H1 (cell line): ENCODE results near the gene CCDC30. TPM values are rescaled to one million over a fixed set of nuclear protein-coding genes. Genes with fewer than 3 reads are reported as not detected.

ENCODE experiments used
- CTCF ChIA-PET: fragments of 300-600 bp; sonication (Branson Sonifier 250); formaldehyde crosslinking; loops from one replicate; lab custom pipeline; 2021; ENCODE audit not compliant: partially characterized antibody; lab: Charles Lee
- POLR2A ChIA-PET: fragments of 300-600 bp; sonication (Branson Sonifier 250); formaldehyde crosslinking; loops from one replicate; lab custom pipeline; 2021; ENCODE audit warnings: inconsistent platforms; ENCODE audit not compliant: partially characterized antibody; lab: Charles Lee
- DNase-seq, 2 experiments: peaks; one replicate each; pipeline versions ENCODE4 v3.0.0 to v3.0.0-alpha.2; 2010 to 2022; ENCODE audit warnings: low spot score in 2 of 2, low read depth in 1 of 2, mixed read lengths in 1 of 2
- FAIRE-seq: peaks from 2 replicates; lab custom pipeline; 2011; peaks lifted over from hg19 to GRCh38; lab: Jason Lieb, UNC
- H2AFZ ChIP-seq: 2 replicates; pipeline ENCODE4 v1.8.1; 2012; ENCODE audit warnings: low read length, inconsistent platforms
- H2AK5ac ChIP-seq: 2 replicates; pipeline ENCODE4 v1.6.1; 2013; ENCODE audit warnings: low read depth, low read length
- H2BK120ac ChIP-seq: replicated peaks from 2 replicates; pipeline ENCODE3; 2013; ENCODE audit warnings: low read depth, low read length, inconsistent platforms
- H2BK12ac ChIP-seq: 2 replicates; pipeline ENCODE4 v1.6.1; 2013; ENCODE audit warnings: low read depth, low read length
- H2BK15ac ChIP-seq: 2 replicates; pipeline ENCODE4 v1.6.1; 2013; ENCODE audit warnings: low read length
- H2BK20ac ChIP-seq: 2 replicates; pipeline ENCODE4 v1.6.1; 2013; ENCODE audit warnings: low read length
- H2BK5ac ChIP-seq: 2 replicates; pipeline ENCODE4 v1.6.1; 2013; ENCODE audit warnings: low read depth, low read length
- H3K14ac ChIP-seq: 2 replicates; pipeline ENCODE4 v1.6.1; 2013; ENCODE audit warnings: inconsistent platforms; ENCODE audit not compliant: insufficient read length
- H3K18ac ChIP-seq: 2 replicates; pipeline ENCODE4 v1.6.1; 2013; ENCODE audit warnings: low read length; ENCODE audit errors: extremely low read depth
- H3K23ac ChIP-seq: 2 replicates; pipeline ENCODE4 v1.6.1; 2013; ENCODE audit warnings: inconsistent platforms; ENCODE audit not compliant: insufficient read length
- H3K23me2 ChIP-seq: 2 replicates; pipeline ENCODE4 v1.6.1; 2013; ENCODE audit warnings: low read depth, low read length
- H3K27ac ChIP-seq: 2 replicates; pipeline ENCODE4 v1.6.1; 2011; ENCODE audit warnings: low read depth, low read length, inconsistent platforms
- H3K27me3 ChIP-seq, 4 experiments: replicated peaks in 1 of 4; 1 replicate in 1 of 4; 2 replicates in 3 of 4; pipeline versions ENCODE4 v1.6.1 to v1.8.1; 2011 to 2013; ENCODE audit warnings: low read length in 3 of 4, mild to moderate bottlenecking in 3 of 4, inconsistent platforms in 2 of 4, mixed read lengths in 2 of 4, moderate library complexity in 1 of 4; ENCODE audit not compliant: control insufficient read depth in 3 of 4, insufficient read depth in 3 of 4; ENCODE audit errors: extremely low read depth in 1 of 4
- H3K36me3 ChIP-seq, 4 experiments: 2 replicates each; pipeline versions ENCODE4 v1.6.1 to v1.8.1; 2011 to 2013; ENCODE audit warnings: mild to moderate bottlenecking in 4 of 4, low read length in 3 of 4, moderate library complexity in 2 of 4, control low read depth in 1 of 4, inconsistent platforms in 1 of 4; ENCODE audit not compliant: insufficient read depth in 4 of 4, control insufficient read depth in 2 of 4
- H3K4ac ChIP-seq: replicated peaks from 2 replicates; pipeline ENCODE3; 2013; ENCODE audit warnings: low read length, low read depth, mixed read lengths, inconsistent platforms; ENCODE audit not compliant: insufficient read length
- H3K4me1 ChIP-seq, 4 experiments: replicated peaks in 1 of 4; 1 replicate in 1 of 4; 2 replicates in 3 of 4; pipeline versions ENCODE4 v1.6.1 to v1.8.1; 2011 to 2013; ENCODE audit warnings: low read length in 3 of 4, inconsistent platforms in 2 of 4, mixed read lengths in 1 of 4; ENCODE audit not compliant: insufficient read depth in 4 of 4, control insufficient read depth in 3 of 4
- H3K4me2 ChIP-seq, 2 experiments: 2 replicates each; pipeline versions ENCODE4 v1.6.1 to v1.8.1; 2011 to 2013; ENCODE audit warnings: low read depth in 2 of 2, low read length in 2 of 2, control low read depth in 1 of 2, inconsistent platforms in 1 of 2, mild to moderate bottlenecking in 1 of 2; ENCODE audit not compliant: insufficient read depth in 1 of 2
- H3K4me3 ChIP-seq, 4 experiments: fragments of 200-600, 300-600 bp in 1 of 4; sonication (generic), shearing (Covaris generic), sonication (Bioruptor Twin) in 1 of 4; 2 replicates each; pipeline versions ENCODE4 v1.5.1 to v1.8.1; 2011 to 2016; ENCODE audit warnings: low read length in 4 of 4, low read depth in 3 of 4, control low read depth in 2 of 4, inconsistent platforms in 2 of 4, mild to moderate bottlenecking in 2 of 4, mixed read lengths in 1 of 4, moderate library complexity in 1 of 4; ENCODE audit not compliant: insufficient read depth in 2 of 4; ENCODE audit errors: extremely low read depth in 1 of 4
- H3K56ac ChIP-seq: replicated peaks from 2 replicates; pipeline ENCODE3; 2013; ENCODE audit warnings: low read depth, mild to moderate bottlenecking, mixed read lengths, low read length, inconsistent platforms; ENCODE audit not compliant: insufficient read length
- H3K79me1 ChIP-seq: 2 replicates; pipeline ENCODE4 v1.6.1; 2013; ENCODE audit warnings: low read depth, low read length, control low read depth
- H3K79me2 ChIP-seq, 2 experiments: 2 replicates each; pipeline versions ENCODE4 v1.6.1 to v1.8.1; 2012 to 2013; ENCODE audit warnings: low read length in 2 of 2, mild to moderate bottlenecking in 2 of 2, inconsistent platforms in 1 of 2; ENCODE audit not compliant: insufficient read depth in 2 of 2, control insufficient read depth in 1 of 2
- H3K9ac ChIP-seq, 4 experiments: replicated peaks in 1 of 4; 1 replicate in 1 of 4; 2 replicates in 3 of 4; pipeline versions ENCODE4 v1.6.1 to v1.8.1; 2011 to 2013; ENCODE audit warnings: low read depth in 3 of 4, low read length in 3 of 4, control low read depth in 2 of 4, mild to moderate bottlenecking in 2 of 4, moderate library complexity in 2 of 4, inconsistent platforms in 1 of 4; ENCODE audit errors: extremely low read depth in 1 of 4
- H3K9me3 ChIP-seq, 2 experiments: 2 replicates each; pipeline versions ENCODE4 v1.6.1 to v1.8.1; 2012 to 2013; ENCODE audit warnings: mild to moderate bottlenecking in 2 of 2, moderate library complexity in 2 of 2, control low read depth in 1 of 2, inconsistent platforms in 1 of 2, low read depth in 1 of 2, low read length in 1 of 2, mixed read lengths in 1 of 2; ENCODE audit not compliant: insufficient read depth in 2 of 2
- H4K20me1 ChIP-seq, 2 experiments: replicated peaks in 1 of 2; 2 replicates each; pipeline versions ENCODE3 to v1.8.1; 2011 to 2013; ENCODE audit warnings: inconsistent platforms in 2 of 2, low read length in 2 of 2, mild to moderate bottlenecking in 1 of 2; ENCODE audit not compliant: insufficient read depth in 2 of 2, control insufficient read depth in 1 of 2
- H4K5ac ChIP-seq: 2 replicates; pipeline ENCODE4 v1.6.1; 2013; ENCODE audit warnings: low read length, low read depth, mixed read lengths, inconsistent platforms; ENCODE audit not compliant: insufficient read length
- H4K8ac ChIP-seq: 2 replicates; pipeline ENCODE4 v1.8.0; 2013; ENCODE audit warnings: mild to moderate bottlenecking, moderate library complexity, low read length, inconsistent platforms; ENCODE audit not compliant: insufficient read depth; ENCODE audit errors: extremely low read depth
- H4K91ac ChIP-seq: replicated peaks from 2 replicates; pipeline ENCODE3; 2013; ENCODE audit warnings: low read length, mixed read lengths, inconsistent platforms; ENCODE audit not compliant: insufficient read length
- CEBPB ChIP-seq: IDR thresholded peaks from 2 replicates; pipeline ENCODE4 v1.6.1; 2012; ENCODE audit warnings: low read depth, low read length
- FOSL1 ChIP-seq: IDR thresholded peaks from 2 replicates; pipeline ENCODE4 v1.6.1; 2011; ENCODE audit warnings: mild to moderate bottlenecking, low read depth, low read length, moderate library complexity; ENCODE audit not compliant: insufficient read depth
- KDM5A ChIP-seq: fragments of 200-600 bp; IDR thresholded peaks from 2 replicates; pipeline ENCODE4 v1.7.1; 2012; ENCODE audit warnings: mild to moderate bottlenecking, low read length, inconsistent platforms, mixed read lengths
- POLR2AphosphoS5 ChIP-seq: IDR thresholded peaks from 2 replicates; pipeline ENCODE4 v1.6.1; 2011; ENCODE audit warnings: low read depth, low read length
- RNF2 ChIP-seq: fragments of 200-900, 300-1000 bp; sonication (generic); IDR thresholded peaks from 2 replicates; pipeline ENCODE4 v1.7.1; 2016; ENCODE audit warnings: borderline replicate concordance, low read depth, mild to moderate bottlenecking, antibody characterized with exemption, low read length; ENCODE audit not compliant: poor library complexity, severe bottlenecking; ENCODE audit errors: missing control alignments
- TBP ChIP-seq: IDR thresholded peaks from 2 replicates; pipeline ENCODE4 v1.6.1; 2011; ENCODE audit warnings: low read depth, low read length, improper control_type of control experiment
- polyA plus RNA-seq, 7 experiments: library from polyadenylated mRNA; depleted of rRNA in 3 of 7; stranded (reverse) in 5 of 7; unstranded in 2 of 7; fragments of >200 nt in 5 of 7; fragments of 200-250 nt in 2 of 7; gene quantifications; 1 replicate in 5 of 7; 2 replicates in 1 of 7; 4 replicates in 1 of 7; pipeline versions ENCODE4 v1.2.1 to v1.2.3, GENCODE V29; 2011 to 2013; ENCODE audit warnings: missing spikeins in 2 of 7, mixed read lengths in 2 of 7
- total RNA-seq: library from RNA; stranded (reverse); fragmentation: NEBNext Ultra II Directional; extraction: Animal tissue kit (Norgen Biotek cat#: 25700); gene quantifications from 2 replicates; pipeline ENCODE4 v1.2.1, GENCODE V29; 2021
- TF ChIP-seq, protein P1 (sequence below), 3 experiments: IDR thresholded peaks; 1 replicate in 2 of 3; 2 replicates in 1 of 3; pipeline versions ENCODE4 v1.5.1 to v1.6.1; 2011; ENCODE audit warnings: low read length in 3 of 3, mild to moderate bottlenecking in 3 of 3, inconsistent platforms in 2 of 3, low read depth in 1 of 3, moderate library complexity in 1 of 3; ENCODE audit not compliant: insufficient read depth in 1 of 3; ENCODE audit errors: control extremely low read depth in 1 of 3

CCDC30 gene
- total and polyA plus RNA-seq, 2 of the 8 experiments (the other 6 are each of a cell fraction or from before 2014, with no cell fraction given) = 0.60 to 1.8 TPM

DNA sequence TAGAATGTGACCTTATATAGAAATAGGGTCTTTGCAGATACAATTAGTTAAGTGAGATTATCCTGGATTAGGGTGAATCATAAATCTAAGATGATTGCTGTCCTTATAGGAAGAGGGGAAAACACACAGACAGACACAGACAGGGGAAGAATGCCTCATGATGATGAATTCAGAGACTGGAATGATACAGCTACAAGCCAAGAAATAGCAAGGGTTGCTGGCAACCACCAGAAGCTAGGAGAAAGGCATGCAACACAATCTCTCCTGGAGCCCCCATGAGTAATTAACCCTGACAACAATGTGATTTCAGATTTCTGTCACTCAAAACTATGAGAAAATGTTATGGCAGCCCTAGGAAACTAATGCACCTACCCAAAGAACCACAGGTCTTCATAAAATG is 176.0 kb downstream of the CCDC30 start:
- Histone ChIP-seq H3K23ac (no peak overlapping the region), H3K79me1 (no peaks in the 10 kb centered on the region), H3K4ac (no peak overlapping the region), H4K5ac (no peak overlapping the region), H3K4me1 (no peaks in the 10 kb centered on the region), H3K27me3 (no peaks in the 10 kb centered on the region; a peak in 1 of 7 replicates), H2BK20ac (no peak overlapping the region), H3K27ac (no peak overlapping the region), H3K79me2 (no peaks in the 10 kb centered on the region), H4K20me1 (no peaks in the 10 kb centered on the region), H3K9ac (no peak overlapping the region), H2BK12ac (no peak overlapping the region), H2BK15ac (no peak overlapping the region), H3K23me2 (no peaks in the 10 kb centered on the region), H3K18ac (no peak overlapping the region), H3K56ac (no peak overlapping the region), H3K36me3 (no peaks in the 10 kb centered on the region), H4K8ac (no peak overlapping the region), H3K14ac (no peak overlapping the region), H3K4me2 (no peak overlapping the region), H3K9me3 (no peaks in the 10 kb centered on the region), H2AK5ac (no peak overlapping the region), H4K91ac (no peak overlapping the region), H2BK5ac (no peak overlapping the region), H2BK120ac (no peak overlapping the region), H3K4me3 (no peak overlapping the region), H2AFZ (no peak overlapping the region)
- CTCF ChIA-PET = interaction anchor here (0.6 to 1.1 kb wide), 3 partner anchors 9 to 292 kb away, joined by 3 to 5 read pairs (median 3); no protein-coding TSS in a partner anchor
- no peak for DNase-seq
- TF ChIP-seq FOSL1 (no peak), RNF2 (no peak), POLR2AphosphoS5 (no peak), KDM5A (no peak), TBP (no peak), CEBPB (no peak)
- TF ChIP-seq, protein P1, sequence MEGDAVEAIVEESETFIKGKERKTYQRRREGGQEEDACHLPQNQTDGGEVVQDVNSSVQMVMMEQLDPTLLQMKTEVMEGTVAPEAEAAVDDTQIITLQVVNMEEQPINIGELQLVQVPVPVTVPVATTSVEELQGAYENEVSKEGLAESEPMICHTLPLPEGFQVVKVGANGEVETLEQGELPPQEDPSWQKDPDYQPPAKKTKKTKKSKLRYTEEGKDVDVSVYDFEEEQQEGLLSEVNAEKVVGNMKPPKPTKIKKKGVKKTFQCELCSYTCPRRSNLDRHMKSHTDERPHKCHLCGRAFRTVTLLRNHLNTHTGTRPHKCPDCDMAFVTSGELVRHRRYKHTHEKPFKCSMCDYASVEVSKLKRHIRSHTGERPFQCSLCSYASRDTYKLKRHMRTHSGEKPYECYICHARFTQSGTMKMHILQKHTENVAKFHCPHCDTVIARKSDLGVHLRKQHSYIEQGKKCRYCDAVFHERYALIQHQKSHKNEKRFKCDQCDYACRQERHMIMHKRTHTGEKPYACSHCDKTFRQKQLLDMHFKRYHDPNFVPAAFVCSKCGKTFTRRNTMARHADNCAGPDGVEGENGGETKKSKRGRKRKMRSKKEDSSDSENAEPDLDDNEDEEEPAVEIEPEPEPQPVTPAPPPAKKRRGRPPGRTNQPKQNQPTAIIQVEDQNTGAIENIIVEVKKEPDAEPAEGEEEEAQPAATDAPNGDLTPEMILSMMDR (IDR thresholded peaks at IDR 0.05; ENCODE audit: control extremely low read depth in 1 of 3, insufficient read depth in 1 of 3, low read depth in 1 of 3, low read length in 3 of 3) = no peak
- POLR2A ChIA-PET = no interaction called here
- no peak for FAIRE-seq
